NCI-H2029 (cell line): ENCODE data around the gene AGR3.

Experiments
- DNase-seq: peaks from one replicate; lab custom pipeline; 2025; lab: John Stamatoyannopoulos, UW

AGR3 gene

GRCh38 chr7:16836481-16836880 is 45.3 kb downstream of the AGR3 start:
- DNase-seq, result no peak

- no peak for DNase-seq
Measured at GRCh38 chr7:16833373-16833772, 48.4 kb downstream of the AGR3 start.

- no peak for DNase-seq
Measured at GRCh38 chr7:16826060-16826459, 55.7 kb downstream of the AGR3 start.

GRCh38 chr7:16822029-16822428 is 59.8 kb downstream of the AGR3 start:
- no peak for DNase-seq

- DNase-seq, result no peak
Measured at GRCh38 chr7:16818732-16819131, 63.1 kb downstream of the AGR3 start.

- DNase-seq, result peak; percentile 50
Measured at GRCh38 chr7:16817536-16817935, 64.2 kb downstream of the AGR3 start.

- no peak for DNase-seq
Measured at GRCh38 chr7:16816824-16817223, 65.0 kb downstream of the AGR3 start.

- no peak for DNase-seq
Measured at GRCh38 chr7:16815001-16815400, 66.8 kb downstream of the AGR3 start.

- DNase-seq, result no peak
Measured at GRCh38 chr7:16813232-16813616, 68.6 kb downstream of the AGR3 start.

- no peak for DNase-seq
Measured at GRCh38 chr7:16812542-16813231, 69.1 kb downstream of the AGR3 start.

GRCh38 chr7:16811551-16811950 is 70.2 kb downstream of the AGR3 start:
- no peak for DNase-seq

- DNase-seq, result no peak
Measured at GRCh38 chr7:16810573-16810972, 71.2 kb downstream of the AGR3 start.

GRCh38 chr7:16810112-16810511 is 71.7 kb downstream of the AGR3 start:
- DNase-seq, result no peak
